Keratinocyte (primary cell): ENCODE data around the gene ARL15. TPM values are rescaled to one million over a fixed set of nuclear protein-coding genes. Genes with fewer than 3 reads are reported as not detected.

Experiments
- DNase-seq: peaks from one replicate; pipeline ENCODE4 v3.0.0-alpha.2; 2011; ENCODE audit warnings: low read depth, missing footprints, low spot score
- FAIRE-seq: peaks from 2 replicates; lab custom pipeline; 2011; peaks lifted over from hg19 to GRCh38; lab: Jason Lieb, UNC
- H2AFZ ChIP-seq: 2 replicates; pipeline ENCODE4 v1.6.0; 2012; ENCODE audit warnings: low read length, control low read depth, inconsistent platforms; ENCODE audit not compliant: control insufficient read depth
- H3K27ac ChIP-seq: 2 replicates; pipeline ENCODE4 v1.5.1; 2011; ENCODE audit warnings: low read length; ENCODE audit not compliant: control insufficient read depth, insufficient read depth
- H3K27me3 ChIP-seq: 3 replicates; pipeline ENCODE4 v1.6.0; 2011; ENCODE audit warnings: low read length; ENCODE audit not compliant: control insufficient read depth, insufficient read depth; ENCODE audit errors: extremely low read depth
- H3K36me3 ChIP-seq, 2 experiments: 2 replicates in 1 of 2; 3 replicates in 1 of 2; pipeline ENCODE4 v1.5.1; 2011; ENCODE audit warnings: low read length in 2 of 2, mild to moderate bottlenecking in 1 of 2; ENCODE audit not compliant: control insufficient read depth in 2 of 2, insufficient read depth in 2 of 2; ENCODE audit errors: extremely low read depth in 1 of 2
- H3K4me1 ChIP-seq: 3 replicates; pipeline ENCODE4 v1.5.1; 2011; ENCODE audit warnings: low read length; ENCODE audit not compliant: control insufficient read depth, insufficient read depth; ENCODE audit errors: extremely low read depth
- H3K4me2 ChIP-seq: 3 replicates; pipeline ENCODE4 v1.6.0; 2011; ENCODE audit warnings: low read depth, low read length; ENCODE audit not compliant: control insufficient read depth, insufficient read depth; ENCODE audit errors: extremely low read depth
- H3K4me3 ChIP-seq, 3 experiments: fragments of 200-600 bp in 1 of 3; sonication (generic) in 1 of 3; 2 replicates in 2 of 3; 3 replicates in 1 of 3; pipeline ENCODE4 v1.5.1; 2011 to 2016; ENCODE audit warnings: low read length in 3 of 3, mild to moderate bottlenecking in 3 of 3, control low read depth in 2 of 3, inconsistent platforms in 1 of 3, low read depth in 1 of 3, mixed read lengths in 1 of 3, mixed run types in 1 of 3, moderate library complexity in 1 of 3; ENCODE audit not compliant: control insufficient read depth in 2 of 3, insufficient read depth in 2 of 3; ENCODE audit errors: extremely low read depth in 1 of 3
- H3K79me2 ChIP-seq: 2 replicates; pipeline ENCODE4 v1.6.0; 2012; ENCODE audit warnings: low read length; ENCODE audit not compliant: control insufficient read depth, insufficient read depth
- H3K9ac ChIP-seq: 3 replicates; pipeline ENCODE4 v1.6.0; 2011; ENCODE audit warnings: low read length; ENCODE audit not compliant: control insufficient read depth, insufficient read depth; ENCODE audit errors: extremely low read depth
- H3K9me1 ChIP-seq: 3 replicates; pipeline ENCODE4 v1.6.0; 2011; ENCODE audit warnings: low read length; ENCODE audit not compliant: control insufficient read depth, insufficient read depth; ENCODE audit errors: extremely low read depth
- H3K9me3 ChIP-seq: 2 replicates; pipeline ENCODE4 v1.5.1; 2012; ENCODE audit warnings: low read depth, low read length; ENCODE audit not compliant: control insufficient read depth
- H4K20me1 ChIP-seq: 3 replicates; pipeline ENCODE4 v1.6.0; 2011; ENCODE audit warnings: low read length; ENCODE audit not compliant: control insufficient read depth, insufficient read depth; ENCODE audit errors: extremely low read depth
- EZH2 ChIP-seq: IDR thresholded peaks from one replicate; pipeline ENCODE4 v1.6.1; 2012; ENCODE audit warnings: inconsistent platforms, mild to moderate bottlenecking, low read length, moderate library complexity
- dilution Hi-C: fragments of 300-500 bp; cut with MboI; formaldehyde crosslinking; loops from one replicate; pipeline ENCODE4 v1.7.0; 2020; ENCODE audit warnings: low sequenced_read_pairs; ENCODE audit not compliant: extremely low pct_ligation_motif_present
- polyA plus RNA-seq, 5 experiments: library from polyadenylated mRNA; depleted of rRNA in 3 of 5; stranded (reverse) in 3 of 5; stranded (forward) in 1 of 5; unstranded in 1 of 5; fragments of >200 nt; gene quantifications; 1 replicate in 1 of 5; 2 replicates in 3 of 5; 3 replicates in 1 of 5; pipeline versions ENCODE4 v1.2.1 to v1.2.3, GENCODE V29; 2011 to 2012; ENCODE audit warnings: missing spikeins in 2 of 5, low read depth in 1 of 5, low replicate concordance in 1 of 5
- TF ChIP-seq, protein P1 (sequence below), 3 experiments: IDR thresholded peaks in 1 of 3; conservative IDR thresholded peaks in 1 of 3; optimal IDR thresholded peaks in 1 of 3; 2 replicates in 2 of 3; 3 replicates in 1 of 3; pipeline versions ENCODE3 to v1.5.1; 2011; ENCODE audit warnings: low read length in 3 of 3, mild to moderate bottlenecking in 3 of 3, moderate library complexity in 2 of 3, control low read depth in 1 of 3, inconsistent platforms in 1 of 3; ENCODE audit not compliant: insufficient read depth in 2 of 3; ENCODE audit errors: extremely low read depth in 1 of 3

ARL15 gene
- polyA plus RNA-seq, 1 donor (not counting 4 experiments of a cell fraction or from before 2014, with no cell fraction given): 19.7 TPM

- no peaks in the 10 kb centered on the region for H3K36me3 ChIP-seq
- H3K9ac ChIP-seq: no peak overlapping the region
- H3K27ac ChIP-seq: no peak overlapping the region
- no peak overlapping the region for H3K4me3 ChIP-seq
- H3K27me3 ChIP-seq: no peaks in the 10 kb centered on the region
- no peaks in the 10 kb centered on the region for H3K9me3 ChIP-seq
- H3K4me2 ChIP-seq: no peak overlapping the region
- no peaks in the 10 kb centered on the region for H3K79me2 ChIP-seq
- H3K4me1 ChIP-seq: no peaks in the 10 kb centered on the region
- H4K20me1 ChIP-seq: no peaks in the 10 kb centered on the region
- H2AFZ ChIP-seq: no peak overlapping the region
- TF ChIP-seq, protein P1, sequence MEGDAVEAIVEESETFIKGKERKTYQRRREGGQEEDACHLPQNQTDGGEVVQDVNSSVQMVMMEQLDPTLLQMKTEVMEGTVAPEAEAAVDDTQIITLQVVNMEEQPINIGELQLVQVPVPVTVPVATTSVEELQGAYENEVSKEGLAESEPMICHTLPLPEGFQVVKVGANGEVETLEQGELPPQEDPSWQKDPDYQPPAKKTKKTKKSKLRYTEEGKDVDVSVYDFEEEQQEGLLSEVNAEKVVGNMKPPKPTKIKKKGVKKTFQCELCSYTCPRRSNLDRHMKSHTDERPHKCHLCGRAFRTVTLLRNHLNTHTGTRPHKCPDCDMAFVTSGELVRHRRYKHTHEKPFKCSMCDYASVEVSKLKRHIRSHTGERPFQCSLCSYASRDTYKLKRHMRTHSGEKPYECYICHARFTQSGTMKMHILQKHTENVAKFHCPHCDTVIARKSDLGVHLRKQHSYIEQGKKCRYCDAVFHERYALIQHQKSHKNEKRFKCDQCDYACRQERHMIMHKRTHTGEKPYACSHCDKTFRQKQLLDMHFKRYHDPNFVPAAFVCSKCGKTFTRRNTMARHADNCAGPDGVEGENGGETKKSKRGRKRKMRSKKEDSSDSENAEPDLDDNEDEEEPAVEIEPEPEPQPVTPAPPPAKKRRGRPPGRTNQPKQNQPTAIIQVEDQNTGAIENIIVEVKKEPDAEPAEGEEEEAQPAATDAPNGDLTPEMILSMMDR (optimal IDR thresholded peaks at IDR 0.05 in 1 of 3, IDR thresholded peaks at IDR 0.05 in 1 of 3, conservative IDR thresholded peaks at IDR 0.05 in 1 of 3; ENCODE audit: extremely low read depth in 1 of 3, insufficient read depth in 2 of 3, low read length in 3 of 3): no peak
- no peak for TF ChIP-seq EZH2
- dilution Hi-C loops: no loop called here
- FAIRE-seq: no peak
- no peak for DNase-seq
- H3K9me1 ChIP-seq: no peaks in the 10 kb centered on the region
Measured at GRCh38 chr5:53926026-53926425, 384.3 kb downstream of the ARL15 start.

GRCh38 chr5:53924392-53924791 is 386.0 kb downstream of the ARL15 start:
- Histone ChIP-seq H3K79me2 (no peaks in the 10 kb centered on the region), H3K27me3 (no peaks in the 10 kb centered on the region), H2AFZ (no peak overlapping the region), H3K4me1 (no peaks in the 10 kb centered on the region), H3K4me2 (no peak overlapping the region), H3K9ac (no peak overlapping the region), H3K4me3 (no peak overlapping the region), H4K20me1 (no peaks in the 10 kb centered on the region), H3K9me1 (no peaks in the 10 kb centered on the region), H3K9me3 (no peaks in the 10 kb centered on the region), H3K27ac (no peak overlapping the region), H3K36me3 (no peaks in the 10 kb centered on the region)
- no peak for FAIRE-seq
- no peak for DNase-seq
- dilution Hi-C loops: no loop called here
- TF ChIP-seq, protein P1 (optimal IDR thresholded peaks at IDR 0.05 in 1 of 3, IDR thresholded peaks at IDR 0.05 in 1 of 3, conservative IDR thresholded peaks at IDR 0.05 in 1 of 3; ENCODE audit: extremely low read depth in 1 of 3, insufficient read depth in 2 of 3, low read length in 3 of 3): no peak
- TF ChIP-seq EZH2: no peak
